Lung microvascular endothelial cell (primary cell): ENCODE measurements around the gene ARHGAP26. TPM values are rescaled to one million over a fixed set of nuclear protein-coding genes. Genes with fewer than 3 reads are reported as not detected.
A peak's percentile ranks its signal among the peaks of the same experiment; 100 is the strongest.

Source experiments
- DNase-seq, 2 donors: peaks; one replicate each; pipeline versions ENCODE4 v3.0.0 to v3.0.0-alpha.2; 2010; ENCODE audit warnings: low read depth in 2 of 2
- total RNA-seq: library from RNA; depleted of rRNA; stranded (reverse); fragments of >200 nt; gene quantifications from 2 replicates; pipeline ENCODE4 v1.2.1, GENCODE V29; 2014

Gene ARHGAP26
- total RNA-seq, 1 donor from 2014 or later = 34.5 TPM

DNA sequence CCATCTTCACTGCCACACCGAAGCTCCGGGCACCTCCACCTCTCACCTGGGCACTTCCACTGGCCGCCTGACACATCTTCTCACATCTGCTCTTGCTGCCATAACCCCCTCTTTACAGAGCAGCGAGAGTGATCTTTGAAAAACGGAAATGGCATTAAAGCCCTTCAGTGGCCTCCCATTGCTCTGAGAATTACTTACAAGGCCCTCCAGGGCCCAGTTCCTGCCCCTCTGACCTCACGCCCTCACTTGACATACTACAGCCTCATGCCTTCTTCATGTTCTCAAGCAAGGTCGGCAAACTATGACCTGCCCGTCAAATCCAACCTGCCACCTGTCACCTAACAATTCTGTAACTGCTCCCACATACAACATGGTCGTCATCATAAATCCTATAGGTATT lies 446.0 kb downstream of the ARHGAP26 start:
- no peak for DNase-seq

DNA sequence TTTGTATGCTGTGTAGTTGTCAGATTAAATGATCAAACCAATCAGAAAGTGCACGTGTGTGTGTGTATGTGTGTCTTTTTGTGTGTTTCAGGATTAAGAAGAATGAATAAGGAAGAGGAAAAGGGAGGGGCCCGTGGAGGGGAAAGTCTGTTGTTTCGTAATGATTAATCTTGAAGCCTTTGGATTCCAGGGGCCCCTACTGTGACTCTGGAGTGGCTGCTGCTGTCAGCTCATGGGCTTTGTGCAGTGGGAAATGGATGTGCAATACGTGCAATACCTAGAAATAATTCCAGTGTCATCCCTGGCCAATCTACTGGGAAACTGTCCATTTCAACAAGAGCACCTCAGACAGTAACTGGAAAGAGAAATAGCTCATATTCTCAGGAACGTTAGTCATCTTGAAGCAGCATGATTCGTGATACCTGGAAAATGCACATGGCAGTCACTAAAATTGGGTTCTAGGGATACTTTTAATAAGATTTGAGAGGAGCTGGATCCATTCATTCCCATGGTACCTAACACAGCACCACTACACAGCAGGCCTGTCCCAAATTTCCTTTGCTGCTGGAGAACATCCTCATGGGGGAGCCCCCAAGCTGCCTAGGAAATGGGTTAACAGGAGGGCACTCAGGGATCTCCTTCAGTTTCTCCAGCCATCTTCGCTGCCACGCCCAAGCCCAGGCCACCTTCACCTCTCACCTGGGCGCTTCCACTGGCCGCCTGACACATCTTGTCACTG lies 447.1 kb downstream of the ARHGAP26 start:
- peak in 1 of 2 donors; percentile 20 for DNase-seq

DNA sequence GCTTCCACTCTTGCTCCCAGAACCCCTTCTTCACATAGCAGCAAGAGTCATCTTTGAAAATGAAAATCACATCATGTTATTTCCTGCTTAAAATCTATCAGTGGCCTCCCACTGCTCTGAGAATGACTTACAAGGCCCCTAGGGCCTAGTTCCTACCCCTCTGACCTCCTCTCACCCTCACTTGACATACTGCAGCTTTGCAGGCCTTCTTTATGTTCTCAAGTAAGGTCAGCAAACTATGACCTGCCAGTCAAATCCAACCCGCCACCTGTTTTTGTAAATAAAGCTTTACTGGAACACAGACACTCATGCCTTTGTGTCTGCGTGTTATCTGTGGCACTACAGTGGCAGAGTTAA lies 447.6 kb downstream of the ARHGAP26 start:
- no peak for DNase-seq

DNA sequence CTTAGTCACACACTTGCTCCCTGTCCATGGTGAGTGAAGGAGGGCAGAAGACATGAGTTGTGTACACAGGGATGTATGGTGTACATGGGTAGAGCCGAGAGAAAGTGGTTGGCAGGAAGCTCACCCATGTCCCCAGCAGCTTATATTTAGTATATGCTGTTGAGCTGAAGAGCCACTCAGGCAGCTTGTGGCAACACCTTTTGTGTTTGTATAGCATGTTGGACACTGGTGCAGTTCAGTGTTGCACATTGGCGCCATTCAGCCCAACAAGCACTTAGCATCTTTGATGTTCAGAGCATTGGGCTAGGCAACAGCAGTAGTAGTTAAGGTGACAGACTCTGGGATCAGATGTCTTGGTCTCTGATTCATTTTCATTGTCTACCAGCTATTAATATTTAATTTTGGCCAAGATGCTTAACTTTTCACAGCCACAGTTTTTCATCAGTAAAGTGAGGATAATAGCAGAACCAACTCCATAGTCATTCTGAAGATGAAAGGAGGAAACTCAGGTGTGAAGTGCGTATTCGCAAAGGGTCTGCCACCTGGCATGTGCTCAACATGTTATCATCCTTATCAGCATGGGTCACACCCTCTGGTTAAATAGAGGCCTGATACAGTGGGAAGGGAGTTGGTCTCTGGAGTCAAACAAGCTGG lies 448.5 kb downstream of the ARHGAP26 start:
- no peak for DNase-seq

DNA sequence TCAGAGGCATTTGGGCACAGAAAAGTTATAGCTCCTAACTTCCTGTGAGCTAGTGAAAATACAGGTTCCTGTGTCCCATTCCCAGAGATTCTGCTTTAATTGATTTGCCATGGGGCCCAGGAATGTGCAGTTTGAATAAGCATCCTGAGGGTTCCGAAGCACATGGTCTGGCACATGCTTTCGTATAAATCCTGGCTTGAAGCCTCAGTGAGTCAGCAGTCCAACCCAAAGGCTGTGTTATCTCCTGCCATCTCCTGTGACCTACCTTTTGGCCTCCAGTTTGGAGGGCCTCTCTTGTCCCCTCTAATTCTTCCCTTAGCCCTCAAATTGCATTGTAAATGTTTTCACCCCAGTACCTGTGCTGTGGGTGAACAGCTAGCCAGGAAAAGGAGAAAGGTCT lies 449.5 kb downstream of the ARHGAP26 start:
- DNase-seq = peak; percentile 40 to 52

DNA sequence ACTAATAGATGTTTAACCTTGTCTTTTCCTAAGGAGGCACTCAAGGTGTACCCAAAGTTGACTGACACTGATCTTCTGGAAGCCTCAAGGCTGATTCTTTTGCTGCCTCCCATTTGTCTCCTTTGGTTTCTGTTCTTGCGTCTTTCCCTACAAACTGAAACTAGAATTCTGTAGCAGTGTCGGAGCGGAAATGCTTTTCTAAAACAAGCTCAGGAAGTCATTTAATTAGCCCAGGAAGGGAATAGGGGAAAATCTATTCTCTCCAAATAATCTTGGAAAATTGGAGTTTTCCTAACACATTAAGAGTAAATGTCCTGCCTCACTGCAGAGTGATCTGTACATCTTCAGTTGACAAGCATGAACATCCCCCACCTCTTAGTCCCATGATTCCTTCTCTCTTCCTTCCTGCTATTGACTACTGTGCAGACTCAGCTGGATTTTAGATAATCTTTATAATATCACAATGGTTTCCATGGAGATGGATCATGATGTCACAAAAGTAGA lies 450.6 kb downstream of the ARHGAP26 start:
- DNase-seq = peak; percentile 79 to 88

DNA sequence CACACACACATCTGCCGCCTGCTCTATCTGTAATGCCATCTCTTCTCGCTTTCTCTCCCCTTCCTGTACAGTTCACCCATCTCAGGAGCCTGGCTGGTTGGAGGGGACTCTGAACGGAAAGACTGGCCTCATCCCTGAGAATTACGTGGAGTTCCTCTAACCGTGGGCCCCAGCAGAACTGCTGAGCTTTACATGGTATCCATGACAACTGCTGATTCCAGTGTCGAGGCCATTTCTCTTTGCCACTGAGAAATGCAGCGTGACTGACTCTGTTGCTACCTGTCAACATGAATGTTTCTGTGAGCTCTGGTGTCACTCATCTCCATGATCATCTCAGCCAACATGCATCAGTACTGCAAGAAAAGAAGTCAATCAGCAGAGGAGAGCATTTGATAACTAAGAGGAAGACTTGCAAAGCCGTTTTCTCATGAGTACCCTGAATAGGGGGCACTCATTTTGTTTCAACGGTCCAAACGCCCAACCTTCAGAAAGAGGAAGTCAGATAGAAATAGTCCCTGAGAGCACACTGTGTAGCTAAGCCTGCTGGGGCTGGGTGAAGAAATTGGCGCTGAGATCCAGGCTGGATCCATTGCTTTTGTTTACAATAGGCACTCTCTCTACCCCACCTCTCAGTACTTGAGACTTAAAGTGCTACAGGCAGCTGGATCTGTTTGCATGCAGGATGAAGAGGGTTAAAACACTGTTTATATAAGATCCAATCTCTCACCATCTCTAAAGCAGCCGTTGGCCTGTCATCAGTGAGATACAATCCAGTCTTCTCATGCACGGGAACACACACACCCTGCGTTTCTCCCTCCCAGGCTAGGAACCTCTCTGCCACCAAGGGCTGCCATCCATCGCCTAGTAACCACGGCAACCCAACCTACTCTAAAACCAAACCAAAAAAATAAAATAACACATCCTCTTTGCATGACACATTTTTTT lies 452.4 kb downstream of the ARHGAP26 start:
- DNase-seq = peak in 1 of 2 donors; percentile 31

DNA sequence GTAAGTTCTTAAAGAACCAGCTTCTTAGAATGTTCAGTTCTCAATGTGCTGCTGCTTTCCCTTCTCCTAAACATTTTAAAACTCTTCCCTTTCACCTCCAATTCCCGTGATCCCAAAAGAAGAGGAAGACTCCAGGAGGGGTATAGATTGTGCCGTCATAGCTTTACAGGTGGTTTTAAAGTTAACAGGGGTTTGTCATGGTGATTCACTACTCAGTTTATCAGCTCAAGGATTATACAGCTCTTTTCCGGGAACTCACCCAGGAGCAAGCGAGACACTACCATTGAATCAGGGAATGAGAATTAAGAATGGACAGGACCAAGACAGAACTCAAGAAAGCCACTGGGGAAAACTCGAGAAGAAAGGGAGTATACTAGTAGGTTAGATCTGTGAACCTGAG lies 454.5 kb downstream of the ARHGAP26 start:
- no peak for DNase-seq

DNA sequence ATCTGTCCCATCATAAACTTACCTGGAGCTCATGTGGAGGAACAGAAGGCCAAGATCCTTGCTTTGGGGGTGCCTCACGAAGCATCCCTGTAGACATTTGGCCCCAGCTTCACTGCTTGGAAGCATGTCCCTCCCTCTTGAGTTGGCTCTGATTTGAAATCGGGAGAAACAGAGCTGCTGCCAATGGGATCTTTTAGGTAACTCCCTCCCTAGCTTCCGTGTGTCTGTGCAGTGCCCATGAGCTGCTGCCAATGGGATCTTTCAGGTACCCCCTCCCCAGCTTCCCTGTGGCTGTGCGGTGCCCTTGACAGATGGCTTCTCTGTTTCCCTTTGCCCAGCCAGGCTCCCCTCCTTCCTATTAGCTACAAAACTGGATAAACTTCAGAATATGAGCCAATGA lies 455.3 kb downstream of the ARHGAP26 start:
- DNase-seq = no peak

DNA sequence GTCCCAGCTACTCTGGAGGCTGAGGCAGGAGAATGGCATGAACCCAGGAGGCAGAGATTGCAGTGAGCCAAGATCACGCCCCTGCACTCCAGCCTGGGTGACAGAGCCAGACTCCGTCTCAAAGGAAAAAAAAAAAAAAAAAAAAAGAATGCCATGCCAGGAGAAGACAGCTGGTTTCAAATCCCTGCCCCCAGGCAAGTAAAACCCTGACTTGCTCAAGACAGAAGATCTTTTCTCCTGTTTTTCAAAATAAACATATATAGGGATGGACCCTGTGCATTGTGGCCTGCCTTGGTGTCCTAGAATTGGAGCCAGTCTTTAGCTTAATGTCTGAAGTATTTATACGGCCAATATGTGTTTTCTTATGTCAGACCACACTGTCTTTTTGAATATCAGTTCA lies 456.2 kb downstream of the ARHGAP26 start:
- no peak for DNase-seq

DNA sequence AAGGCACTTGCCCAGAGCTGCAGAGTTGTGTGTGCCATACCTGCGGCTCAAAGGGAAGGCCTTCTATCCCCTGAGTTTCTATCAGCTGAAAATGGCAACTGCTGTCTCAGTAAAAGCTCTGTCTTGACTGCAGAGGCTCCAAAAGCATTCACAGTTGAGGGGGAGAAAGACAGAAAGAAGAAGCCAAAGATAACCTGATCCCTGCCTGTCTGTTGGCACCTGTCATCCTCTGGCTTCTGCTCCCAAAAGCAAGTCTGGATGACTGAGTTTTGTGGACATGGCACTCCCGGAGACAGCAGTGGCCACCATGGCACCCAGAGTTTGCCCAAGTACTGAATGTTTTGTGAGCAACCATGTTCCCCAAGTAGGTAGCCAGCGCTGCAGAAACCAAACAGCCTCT lies 456.7 kb downstream of the ARHGAP26 start:
- no peak for DNase-seq

DNA sequence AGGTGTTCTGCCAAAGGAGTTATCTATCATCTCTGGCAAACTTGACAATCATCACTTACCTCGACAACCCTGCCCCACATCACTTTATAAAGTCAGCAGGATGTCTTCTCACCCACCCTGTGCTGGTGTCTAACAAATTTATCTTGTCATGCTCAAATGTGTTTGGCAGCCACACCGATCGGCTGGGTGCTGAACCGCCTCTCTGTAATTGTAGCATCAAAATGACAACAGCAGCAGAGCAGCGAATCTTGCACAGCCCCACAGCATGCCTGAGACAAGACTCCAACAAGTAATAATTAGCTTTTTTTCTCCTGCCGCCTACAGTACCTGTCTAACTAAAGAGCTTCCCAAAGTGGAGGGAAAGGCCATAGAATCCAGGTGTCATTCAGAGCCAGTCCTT lies 457.1 kb downstream of the ARHGAP26 start:
- DNase-seq = no peak

DNA sequence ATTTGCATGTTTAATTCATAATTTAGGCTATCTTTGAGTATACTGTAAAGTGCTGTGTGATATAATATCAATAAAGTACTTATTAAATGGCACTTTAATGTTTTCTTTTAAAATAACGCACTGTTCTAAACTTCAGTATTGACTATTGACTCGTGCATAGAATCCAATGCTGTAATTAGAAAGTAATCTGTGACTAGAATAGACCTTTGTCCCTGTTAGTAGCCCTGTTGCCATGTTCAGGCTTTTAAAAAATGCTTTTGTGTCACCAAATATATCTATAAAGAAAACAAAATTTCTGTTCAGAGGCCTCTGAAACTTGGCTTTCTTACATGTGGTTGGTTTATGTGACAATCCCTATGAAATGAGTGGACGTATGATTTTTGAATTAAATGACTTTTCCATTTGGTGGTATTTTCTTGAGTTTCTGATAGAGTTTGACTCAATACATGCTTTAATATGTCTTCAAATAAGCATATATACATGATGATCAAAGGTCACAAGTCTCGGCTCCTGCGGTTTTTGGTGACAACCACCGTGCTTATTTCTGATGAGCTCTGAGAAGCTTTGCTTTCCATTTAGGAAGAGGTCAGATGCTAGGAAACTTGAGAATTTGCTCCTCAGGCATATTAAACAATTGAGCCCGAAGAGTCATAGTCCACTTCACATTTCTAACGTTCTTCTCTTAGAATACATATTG lies 458.6 kb downstream of the ARHGAP26 start:
- DNase-seq = no peak

DNA sequence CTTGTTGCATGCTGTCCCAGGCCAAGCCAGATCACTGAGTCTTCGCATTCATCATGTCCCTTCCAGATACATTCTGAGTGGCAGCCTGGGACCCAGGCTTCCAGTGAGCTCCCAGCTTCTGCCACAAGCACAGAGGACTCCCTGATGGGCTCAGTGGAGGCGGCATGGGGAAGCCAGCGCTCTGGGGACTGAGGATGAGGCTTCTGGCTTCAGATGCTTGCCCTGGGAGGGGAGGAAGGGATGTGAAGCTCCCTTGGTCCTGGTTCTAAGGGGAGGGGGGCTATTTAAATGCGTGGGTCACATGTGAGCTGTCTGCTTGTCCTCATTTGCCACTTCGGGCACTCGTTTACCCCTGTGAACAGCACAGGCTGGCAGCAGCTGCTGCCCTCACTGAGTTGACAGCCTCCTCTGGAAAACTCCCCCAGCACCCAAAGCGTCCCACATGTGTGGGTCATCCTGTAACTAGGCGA lies 459.3 kb downstream of the ARHGAP26 start:
- no peak for DNase-seq

DNA sequence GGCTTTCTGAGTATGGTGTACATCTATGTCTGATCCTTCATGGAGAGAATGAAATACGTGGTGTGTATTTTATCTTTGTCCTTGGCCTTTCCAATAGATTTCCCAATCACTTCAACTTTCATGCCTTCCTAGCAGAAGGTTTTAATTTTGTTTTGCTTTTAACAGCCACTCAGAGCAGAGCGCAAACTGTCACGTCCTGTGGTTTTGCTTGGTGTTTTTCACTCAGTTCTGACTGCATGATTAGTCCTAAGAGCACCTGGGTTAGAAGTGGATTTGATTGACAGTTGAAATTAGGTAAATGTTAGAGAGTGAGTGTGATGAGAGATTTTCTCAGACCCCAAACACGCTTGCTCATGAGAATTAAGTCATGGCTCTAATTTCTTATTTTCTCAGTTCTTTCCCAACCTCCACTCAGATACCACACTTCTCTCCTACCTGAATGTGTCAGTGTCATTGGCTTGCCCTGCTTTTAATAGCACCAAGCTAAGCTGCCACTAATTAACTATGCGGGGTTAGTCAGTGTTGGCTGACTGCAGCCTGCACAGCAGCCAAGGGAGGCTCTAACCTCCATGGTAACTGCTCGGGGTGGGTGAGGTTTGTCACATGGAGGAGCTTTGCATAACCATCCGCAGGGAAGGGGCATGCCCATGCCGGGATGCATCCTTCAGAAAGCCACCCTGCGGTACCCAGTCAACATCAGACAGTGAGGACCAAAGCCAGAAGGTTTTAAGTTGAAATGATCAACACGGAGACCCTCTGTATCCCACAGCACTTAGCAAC lies 459.9 kb downstream of the ARHGAP26 start:
- DNase-seq = no peak

DNA sequence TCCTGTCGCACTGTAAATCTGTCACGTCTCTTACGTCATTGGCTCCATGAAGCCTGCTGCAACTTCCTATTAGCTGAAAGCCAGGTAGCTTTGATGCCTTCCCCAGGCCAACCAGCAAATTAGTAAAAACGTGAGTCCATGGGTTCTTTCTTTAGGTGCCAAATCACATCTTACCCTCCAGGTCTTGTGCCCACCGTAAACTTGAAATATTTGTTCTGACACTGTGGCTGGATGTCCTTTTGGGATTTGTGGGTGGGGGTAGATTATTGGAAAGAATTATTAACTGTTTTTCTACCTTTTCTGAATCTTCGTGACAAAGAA lies 460.5 kb downstream of the ARHGAP26 start:
- DNase-seq = peak in 1 of 2 donors; percentile 45

DNA sequence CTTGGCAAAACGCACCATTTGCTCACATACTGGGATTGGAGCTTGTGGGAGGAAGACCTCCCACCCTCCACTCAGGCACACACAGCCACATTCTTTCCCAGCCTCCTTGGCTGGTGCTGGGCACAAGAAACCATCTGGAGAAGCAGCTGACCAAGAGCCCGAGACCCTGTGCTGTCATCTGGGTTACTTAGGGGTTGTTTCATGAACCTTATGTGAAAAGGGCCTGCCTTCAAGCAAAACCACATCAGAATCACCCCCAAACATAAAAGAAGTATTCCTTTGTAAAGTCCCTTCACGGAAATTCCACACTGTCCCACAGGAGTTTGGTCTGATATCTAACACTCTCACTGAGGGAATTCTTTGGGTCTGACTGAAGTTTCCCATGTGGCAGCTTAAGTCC lies 461.2 kb downstream of the ARHGAP26 start:
- no peak for DNase-seq

DNA sequence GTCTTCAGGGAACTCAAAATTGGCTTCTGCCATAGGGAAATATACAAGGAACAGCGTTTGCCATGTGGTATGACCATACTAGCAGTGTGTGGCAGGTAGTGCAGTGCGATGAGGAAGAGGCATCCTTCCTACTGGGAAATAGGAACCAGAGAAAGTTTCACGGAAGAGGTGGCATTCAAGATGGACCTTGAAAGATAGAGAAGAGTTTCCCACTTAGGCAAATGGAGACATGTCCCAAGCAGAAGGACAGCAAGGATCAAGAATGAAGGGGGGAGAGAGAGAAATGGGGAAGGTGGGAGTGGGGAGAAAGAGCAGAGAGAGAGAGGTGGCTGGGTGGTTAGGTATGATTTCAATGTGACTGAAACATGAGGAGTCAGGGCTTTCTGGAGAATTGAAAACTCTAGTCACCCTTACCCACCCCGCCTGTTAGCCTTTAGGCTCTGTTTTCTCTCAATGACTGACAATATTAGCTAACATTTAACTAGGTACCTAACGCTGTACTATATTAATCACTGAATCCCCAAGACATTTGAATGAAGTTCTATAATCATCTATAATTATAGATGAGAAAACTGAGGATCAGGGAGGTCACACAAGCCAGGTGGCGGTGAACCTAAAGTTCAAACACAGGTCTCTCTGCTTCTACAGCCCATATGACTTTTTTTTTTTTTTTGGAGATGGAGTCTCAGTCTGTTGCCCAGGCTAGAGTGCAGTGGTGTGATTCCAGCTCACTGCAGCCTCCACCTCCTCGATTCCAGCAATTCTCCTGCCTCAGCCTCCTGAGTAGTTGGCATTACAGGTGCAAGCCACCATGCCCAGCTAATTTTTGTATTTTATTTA lies 462.0 kb downstream of the ARHGAP26 start:
- DNase-seq = no peak

DNA sequence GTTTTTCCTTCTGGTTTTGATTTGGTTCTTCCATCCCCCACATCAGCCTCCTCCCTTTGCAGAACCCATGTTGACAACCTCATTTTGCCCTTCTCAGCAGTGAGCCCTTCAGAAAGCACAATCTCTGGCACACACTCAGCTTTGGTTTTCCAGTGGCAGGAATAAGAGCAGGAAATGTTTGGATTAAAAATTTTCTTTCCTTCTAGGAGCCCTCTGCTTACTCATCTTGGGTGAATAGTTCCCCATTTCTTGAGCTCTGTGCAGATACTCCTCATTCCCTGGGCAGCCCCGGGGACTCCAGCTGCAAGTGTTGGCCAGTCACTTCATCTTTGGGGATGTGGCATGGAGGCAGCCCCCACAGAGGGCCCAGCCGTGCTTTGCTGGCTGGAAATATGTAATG lies 462.9 kb downstream of the ARHGAP26 start:
- DNase-seq = no peak
